Measurements from ENCODE around the gene DMAC2L.
"Not testable (repeated sequence)": the region's sequence is repeated elsewhere in the genome, so short reads cannot be mapped to it uniquely, and the experiment has no call there.

DMAC2L gene

GRCh38 chr14:50357124-50357523, 45.0 kb downstream of the DMAC2L start:
- DNase-seq = no peak

- no peak for DNase-seq
Observed at GRCh38 chr14:50357753-50358395, 45.8 kb downstream of the DMAC2L start.

- DNase-seq = no peak
Observed at GRCh38 chr14:50359631-50360030, 47.5 kb downstream of the DMAC2L start.

GRCh38 chr14:50360093-50360492, 48.0 kb downstream of the DMAC2L start:
- no peak for DNase-seq

GRCh38 chr14:50360851-50361250, 48.7 kb downstream of the DMAC2L start:
- DNase-seq = no peak

GRCh38 chr14:50361473-50362403, 49.6 kb downstream of the DMAC2L start:
- DNase-seq = not testable (repeated sequence)

- DNase-seq = no peak
Observed at GRCh38 chr14:50362764-50363713, 50.9 kb downstream of the DMAC2L start.

- DNase-seq = no peak
Observed at GRCh38 chr14:50363714-50364111, 51.6 kb downstream of the DMAC2L start.

GRCh38 chr14:50364792-50365191, 52.7 kb downstream of the DMAC2L start:
- no peak for DNase-seq

GRCh38 chr14:50365572-50365971, 53.4 kb downstream of the DMAC2L start:
- not testable (repeated sequence) for DNase-seq

GRCh38 chr14:50366115-50366514, 54.0 kb downstream of the DMAC2L start:
- no peak for DNase-seq

- DNase-seq = no peak
Observed at GRCh38 chr14:50366589-50366988, 54.5 kb downstream of the DMAC2L start.

GRCh38 chr14:50371546-50371945, 59.4 kb downstream of the DMAC2L start:
- DNase-seq = peak; percentile 86

GRCh38 chr14:50373959-50374358, 61.8 kb downstream of the DMAC2L start:
- no peak for DNase-seq

GRCh38 chr14:50375760-50376159, 63.6 kb downstream of the DMAC2L start:
- DNase-seq = no peak
